Transverse colon (tissue), 4 donors: ENCODE results near the gene MYZAP. TPM values are rescaled to one million over a fixed set of nuclear protein-coding genes. Genes with fewer than 3 reads are reported as not detected.

ENCODE experiments used
- DNase-seq: peaks from one replicate; pipeline ENCODE4 v3.0.0-alpha.2; 2019
- H3K27ac ChIP-seq, 4 donors: fragments of 200-600 bp; sonication (generic); 2 replicates each; pipeline ENCODE4 v1.5.1; 2016 to 2018; ENCODE audit warnings: inconsistent platforms in 4 of 4
- H3K27me3 ChIP-seq: fragments of 200-600 bp; sonication (generic); 2 replicates; pipeline ENCODE4 v1.5.1; 2017; ENCODE audit warnings: inconsistent platforms
- H3K36me3 ChIP-seq, 4 donors: fragments of 200-600 bp; sonication (generic); 2 replicates each; pipeline ENCODE4 v1.5.1; 2017 to 2019; ENCODE audit warnings: inconsistent platforms in 4 of 4
- H3K4me1 ChIP-seq, 4 donors: fragments of 200-600 bp; sonication (generic); 2 replicates each; pipeline ENCODE4 v1.5.1; 2017 to 2020; ENCODE audit warnings: inconsistent platforms in 4 of 4
- H3K4me3 ChIP-seq, 4 donors: fragments of 200-600 bp; sonication (generic); 1 replicate in 1 of 4; 2 replicates in 3 of 4; pipeline versions ENCODE4 v1.5.1 to v1.6.1; 2017 to 2019; ENCODE audit warnings: inconsistent platforms in 4 of 4
- H3K9me3 ChIP-seq, 2 donors: fragments of 200-600 bp; sonication (generic); 2 replicates each; pipeline ENCODE4 v1.5.1; 2017 to 2019; ENCODE audit warnings: inconsistent platforms in 2 of 2
- EP300 ChIP-seq: sonication (generic); formaldehyde crosslinking; IDR thresholded peaks from one replicate; pipeline ENCODE4 v1.6.1; 2017; ENCODE audit warnings: antibody characterized with exemption, low read depth
- POLR2A ChIP-seq: fragments of 450-650 bp; IDR thresholded peaks from one replicate; pipeline ENCODE4 v1.6.1; 2016; ENCODE audit warnings: antibody characterized with exemption, mild to moderate bottlenecking, moderate library complexity
- POLR2AphosphoS5 ChIP-seq, 3 donors: sonication (generic); formaldehyde crosslinking; IDR thresholded peaks; one replicate each; pipeline ENCODE4 v1.6.1; 2016; ENCODE audit warnings: antibody characterized with exemption in 3 of 3
- WGBS, 2 donors: methylation state at CpG; one replicate each; pipeline ENCODE4 v1.1.5; 2018; ENCODE audit warnings: low coverage in 1 of 2; 5-methylcytosine and 5-hydroxymethylcytosine counted together
- in situ Hi-C, 4 donors: fragments of 200-750 bp; cut with MboI; loops; one replicate each; pipeline versions ENCODE4 v1.15.0 to v1.15.1; 2017; ENCODE audit warnings: low sequenced_read_pairs in 3 of 4, low pct_ligation_motif_present in 1 of 4, low pct_unique_long_range_greater_than_20kb in 1 of 4
- intact Hi-C: fragments of 100-400 bp; cut with DNase I; formaldehyde crosslinking; loops from one replicate; pipeline ENCODE4 v1.15.1; 2023; ENCODE audit warnings: low total_unique reads
- total RNA-seq, 4 donors: library from RNA; depleted of rRNA; stranded (reverse); fragments of >200 nt; gene quantifications; one replicate each; pipeline ENCODE4 v1.1.0, GENCODE V29; 2016
- TF ChIP-seq, protein P1 (sequence below), 5 experiments: fragments of 200-600 bp in 3 of 5; fragments of 450-650 bp in 2 of 5; sonication (generic) in 3 of 5; IDR thresholded peaks; 1 replicate in 2 of 5; 2 replicates in 3 of 5; pipeline ENCODE4 v1.5.1; 2016 to 2017; ENCODE audit warnings: antibody characterized with exemption in 5 of 5, inconsistent platforms in 3 of 5, mild to moderate bottlenecking in 2 of 5, moderate library complexity in 1 of 5

Gene MYZAP
- total RNA-seq, 4 donors from 2014 or later, result 1.00 to 24.3 (median 10.7) TPM

DNA sequence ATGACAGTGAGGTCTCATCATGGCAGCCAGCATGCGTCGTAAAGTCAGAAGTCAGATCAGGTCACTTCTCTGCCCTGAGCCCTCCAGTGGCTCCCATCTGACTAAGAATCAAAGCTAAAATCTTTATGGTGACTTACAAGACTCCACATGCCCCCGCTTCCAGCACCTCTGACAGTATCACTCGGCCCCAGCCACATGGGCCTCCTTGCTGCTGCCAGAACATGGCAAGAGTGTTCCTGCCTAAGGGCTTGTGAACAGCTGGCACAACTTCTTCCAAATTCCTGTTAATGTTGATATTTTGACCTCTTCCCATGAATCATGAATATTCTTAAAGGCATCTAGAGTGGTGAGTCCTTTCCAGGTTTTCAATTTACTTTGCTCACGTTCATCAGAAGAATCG lies 135.3 kb downstream of the MYZAP start:
- WGBS, 2 donors, result 94 to 100% methylated on average over 1 to 6 of the region's 6 CpGs
- Histone ChIP-seq H3K9me3 (peaks cover 0 to 5% of the 10 kb centered on the region in 2 donors), H3K36me3 (peaks cover 0 to 1% (median 0%) of the 10 kb centered on the region in 4 donors), H3K4me1 (no peaks in the 10 kb centered on the region), H3K27me3 (no peaks in the 10 kb centered on the region), H3K27ac (no peak overlapping the region), H3K4me3 (no peak overlapping the region)
- in situ Hi-C loops, result loop anchor here in 2 of 4 donors (25.0 kb wide), 1 partner anchor 335 kb away; the partner anchor contains the start of gene ALDH1A2 (in 2 of the 2)
- TF ChIP-seq POLR2AphosphoS5 (IDR thresholded peaks at IDR 0.05) (no peak), POLR2A (no peak), EP300 (no peak)
- TF ChIP-seq, protein P1, sequence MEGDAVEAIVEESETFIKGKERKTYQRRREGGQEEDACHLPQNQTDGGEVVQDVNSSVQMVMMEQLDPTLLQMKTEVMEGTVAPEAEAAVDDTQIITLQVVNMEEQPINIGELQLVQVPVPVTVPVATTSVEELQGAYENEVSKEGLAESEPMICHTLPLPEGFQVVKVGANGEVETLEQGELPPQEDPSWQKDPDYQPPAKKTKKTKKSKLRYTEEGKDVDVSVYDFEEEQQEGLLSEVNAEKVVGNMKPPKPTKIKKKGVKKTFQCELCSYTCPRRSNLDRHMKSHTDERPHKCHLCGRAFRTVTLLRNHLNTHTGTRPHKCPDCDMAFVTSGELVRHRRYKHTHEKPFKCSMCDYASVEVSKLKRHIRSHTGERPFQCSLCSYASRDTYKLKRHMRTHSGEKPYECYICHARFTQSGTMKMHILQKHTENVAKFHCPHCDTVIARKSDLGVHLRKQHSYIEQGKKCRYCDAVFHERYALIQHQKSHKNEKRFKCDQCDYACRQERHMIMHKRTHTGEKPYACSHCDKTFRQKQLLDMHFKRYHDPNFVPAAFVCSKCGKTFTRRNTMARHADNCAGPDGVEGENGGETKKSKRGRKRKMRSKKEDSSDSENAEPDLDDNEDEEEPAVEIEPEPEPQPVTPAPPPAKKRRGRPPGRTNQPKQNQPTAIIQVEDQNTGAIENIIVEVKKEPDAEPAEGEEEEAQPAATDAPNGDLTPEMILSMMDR (IDR thresholded peaks at IDR 0.05), result no peak
- intact Hi-C loops, result no loop called here
- no peak for DNase-seq

DNA sequence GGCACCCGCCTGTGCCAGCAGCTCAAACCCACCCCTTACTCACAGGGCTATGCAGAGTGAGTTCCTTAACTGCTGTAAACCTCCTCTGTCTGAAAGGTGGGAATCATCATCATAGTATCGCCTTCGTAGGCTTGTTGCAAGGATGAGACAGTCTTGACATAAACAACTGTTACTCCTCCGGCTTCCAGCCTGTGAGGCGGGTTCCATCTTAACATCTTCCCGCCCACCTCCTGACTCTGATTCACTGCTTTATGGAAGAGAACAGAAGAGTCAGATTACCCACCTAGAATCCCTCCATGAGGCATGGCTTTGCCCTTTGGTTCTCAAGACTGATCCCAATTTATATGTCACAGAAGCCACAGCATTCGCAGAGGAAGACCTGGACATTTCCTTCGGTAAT lies 136.7 kb downstream of the MYZAP start:
- Histone ChIP-seq H3K27me3 (no peaks in the 10 kb centered on the region), H3K27ac (no peak overlapping the region), H3K4me1 (no peaks in the 10 kb centered on the region), H3K36me3 (no peaks in the 10 kb centered on the region), H3K4me3 (no peak overlapping the region), H3K9me3 (peaks cover 0 to 5% of the 10 kb centered on the region in 2 donors)
- no peak for DNase-seq
- in situ Hi-C loops (loop anchor here in 2 of 4 donors (25.0 kb wide), 1 partner anchor 334 kb away; the partner anchor contains the start of gene ALDH1A2 (in 2 of the 2)), intact Hi-C loops (no loop called here)
- WGBS, 2 donors, result 98 to 100% methylated on average over 1 to 8 of the region's 8 CpGs
- TF ChIP-seq POLR2A (no peak), EP300 (no peak), POLR2AphosphoS5 (IDR thresholded peaks at IDR 0.05) (no peak)
- TF ChIP-seq, protein P1 (IDR thresholded peaks at IDR 0.05), result no peak

DNA sequence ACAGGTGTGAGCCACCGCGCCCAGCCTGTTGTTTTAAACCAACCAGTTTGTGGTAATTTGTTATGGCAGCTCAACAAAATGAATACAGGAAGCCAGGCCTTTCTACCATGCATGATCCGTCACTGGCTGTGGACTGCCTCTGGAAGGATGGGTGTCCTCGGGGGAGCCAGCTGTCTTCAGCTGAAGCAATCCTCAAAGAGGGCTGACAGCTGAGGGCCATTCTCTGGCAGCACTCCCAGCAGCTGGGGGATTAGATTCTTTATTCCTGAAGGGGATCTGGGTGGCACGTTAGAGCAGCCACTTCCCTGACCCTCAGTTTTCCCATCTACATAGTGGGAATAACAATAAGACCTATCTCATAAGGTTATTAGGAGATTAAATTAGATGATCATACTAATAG lies 139.2 kb downstream of the MYZAP start:
- H3K36me3 ChIP-seq, result no peaks in the 10 kb centered on the region
- no peak overlapping the region for H3K27ac ChIP-seq
- in situ Hi-C loops, result loop anchor here in 3 of 4 donors (5.0 to 25.0 kb wide), 2 partner anchors 331 to 336 kb away; partner anchors contain the start of gene ALDH1A2 (in 3 of the 3)
- DNase-seq, result no peak
- H3K4me3 ChIP-seq, result no peak overlapping the region
- intact Hi-C loops, result no loop called here
- WGBS, 2 donors, result 84% methylated on average over 5 of the region's 5 CpGs; no CpG with 5 or more reads in 1 of the 2 donors
- no peaks in the 10 kb centered on the region for H3K4me1 ChIP-seq
- TF ChIP-seq POLR2A (no peak), POLR2AphosphoS5 (IDR thresholded peaks at IDR 0.05) (no peak), EP300 (no peak)
- TF ChIP-seq, protein P1 (IDR thresholded peaks at IDR 0.05), result no peak
- no peaks in the 10 kb centered on the region for H3K9me3 ChIP-seq
- H3K27me3 ChIP-seq, result no peaks in the 10 kb centered on the region

DNA sequence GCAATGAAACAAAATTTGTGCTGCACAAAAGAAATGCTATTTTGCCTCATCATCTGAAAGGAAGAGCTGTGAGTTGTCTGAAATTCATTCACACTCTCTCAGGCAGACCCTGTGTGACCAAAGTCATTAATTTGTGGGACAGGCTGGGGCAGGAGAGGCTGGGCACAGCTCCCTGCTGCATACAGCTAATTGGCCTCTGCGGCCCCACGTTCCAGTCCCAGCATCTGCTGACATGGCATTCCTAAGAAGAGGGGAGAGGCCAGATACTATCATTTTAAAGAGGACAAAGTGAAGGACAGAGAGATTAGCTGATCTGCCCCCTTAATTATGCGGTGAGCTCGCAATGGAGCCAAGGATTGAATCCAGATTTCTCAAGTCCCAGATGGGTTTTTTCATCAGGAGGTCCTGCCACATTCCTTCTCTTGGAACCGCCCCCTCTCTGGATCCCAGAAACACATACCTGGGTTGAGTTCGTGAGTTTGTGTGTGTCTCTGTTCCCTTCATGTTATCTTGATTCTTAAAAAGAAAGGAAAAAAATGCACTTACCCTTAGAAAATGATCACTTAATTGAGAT lies 139.9 kb downstream of the MYZAP start:
- H3K9me3 ChIP-seq, result no peaks in the 10 kb centered on the region
- no peak for TF ChIP-seq EP300
- no peaks in the 10 kb centered on the region for H3K27me3 ChIP-seq
- intact Hi-C loops, result no loop called here
- in situ Hi-C loops, result loop anchor here in 3 of 4 donors (5.0 to 25.0 kb wide), 2 partner anchors 331 to 336 kb away; partner anchors contain the start of gene ALDH1A2 (in 3 of the 3)
- H3K27ac ChIP-seq, result no peak overlapping the region
- WGBS, 2 donors, result 80 to 82% methylated on average over 4 to 6 of the region's 6 CpGs
- no peak overlapping the region for H3K4me3 ChIP-seq
- H3K4me1 ChIP-seq, result no peaks in the 10 kb centered on the region
- H3K36me3 ChIP-seq, result no peaks in the 10 kb centered on the region
- DNase-seq, result no peak
